Measurements from ENCODE around the gene GPR34.

GPR34 gene

DNA sequence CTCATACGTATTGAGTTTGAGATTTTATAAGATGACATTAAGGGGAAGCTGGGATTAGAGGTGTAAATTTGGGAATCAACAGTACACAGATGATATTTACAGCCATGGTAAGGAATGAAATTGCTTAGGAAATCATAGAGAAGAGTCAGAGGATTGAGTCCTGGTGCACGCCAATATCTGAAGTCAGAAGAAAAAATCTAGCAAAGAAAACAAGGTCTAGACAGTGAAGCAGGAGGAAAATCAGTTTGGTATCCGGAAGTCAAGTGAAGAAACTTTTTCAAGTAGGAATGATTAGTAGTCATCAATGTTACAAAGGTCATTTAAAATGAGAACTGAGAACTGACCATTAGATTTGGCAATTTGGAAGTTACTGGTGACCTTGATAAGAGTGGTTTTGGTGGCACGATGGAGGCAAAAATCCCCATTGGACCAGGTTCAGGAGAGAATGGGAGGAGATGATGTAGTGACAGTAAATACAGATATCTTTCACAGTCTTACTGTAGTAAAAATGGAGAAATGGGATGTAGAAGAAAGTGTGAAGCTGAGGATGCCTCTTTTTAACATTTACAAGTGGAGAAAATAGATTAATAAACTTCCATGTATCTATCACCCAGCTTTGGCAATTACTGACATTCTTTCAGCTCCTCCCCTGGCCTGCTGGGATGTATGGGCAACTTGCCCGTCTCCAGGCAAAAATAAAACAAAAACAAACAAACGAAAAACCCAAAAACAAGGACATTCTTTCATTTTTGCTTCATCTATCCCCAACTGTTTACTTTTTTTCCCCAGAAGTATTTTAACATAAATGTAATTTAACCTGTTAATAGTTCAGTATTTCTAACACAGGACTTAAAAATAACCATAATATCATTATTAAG, 11.4 kb upstream of the GPR34 start:
- no peak overlapping the region for H3K4me3 ChIP-seq (ENCODE audit: control insufficient read depth, low read depth, low read length)
- no peak for DNase-seq (ENCODE audit: low read depth)
- TF ChIP-seq, protein P1, sequence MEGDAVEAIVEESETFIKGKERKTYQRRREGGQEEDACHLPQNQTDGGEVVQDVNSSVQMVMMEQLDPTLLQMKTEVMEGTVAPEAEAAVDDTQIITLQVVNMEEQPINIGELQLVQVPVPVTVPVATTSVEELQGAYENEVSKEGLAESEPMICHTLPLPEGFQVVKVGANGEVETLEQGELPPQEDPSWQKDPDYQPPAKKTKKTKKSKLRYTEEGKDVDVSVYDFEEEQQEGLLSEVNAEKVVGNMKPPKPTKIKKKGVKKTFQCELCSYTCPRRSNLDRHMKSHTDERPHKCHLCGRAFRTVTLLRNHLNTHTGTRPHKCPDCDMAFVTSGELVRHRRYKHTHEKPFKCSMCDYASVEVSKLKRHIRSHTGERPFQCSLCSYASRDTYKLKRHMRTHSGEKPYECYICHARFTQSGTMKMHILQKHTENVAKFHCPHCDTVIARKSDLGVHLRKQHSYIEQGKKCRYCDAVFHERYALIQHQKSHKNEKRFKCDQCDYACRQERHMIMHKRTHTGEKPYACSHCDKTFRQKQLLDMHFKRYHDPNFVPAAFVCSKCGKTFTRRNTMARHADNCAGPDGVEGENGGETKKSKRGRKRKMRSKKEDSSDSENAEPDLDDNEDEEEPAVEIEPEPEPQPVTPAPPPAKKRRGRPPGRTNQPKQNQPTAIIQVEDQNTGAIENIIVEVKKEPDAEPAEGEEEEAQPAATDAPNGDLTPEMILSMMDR (IDR thresholded peaks at IDR 0.05; ENCODE audit: control insufficient read depth, insufficient read depth, low read depth, low read length, missing control alignments) = no peak

DNA sequence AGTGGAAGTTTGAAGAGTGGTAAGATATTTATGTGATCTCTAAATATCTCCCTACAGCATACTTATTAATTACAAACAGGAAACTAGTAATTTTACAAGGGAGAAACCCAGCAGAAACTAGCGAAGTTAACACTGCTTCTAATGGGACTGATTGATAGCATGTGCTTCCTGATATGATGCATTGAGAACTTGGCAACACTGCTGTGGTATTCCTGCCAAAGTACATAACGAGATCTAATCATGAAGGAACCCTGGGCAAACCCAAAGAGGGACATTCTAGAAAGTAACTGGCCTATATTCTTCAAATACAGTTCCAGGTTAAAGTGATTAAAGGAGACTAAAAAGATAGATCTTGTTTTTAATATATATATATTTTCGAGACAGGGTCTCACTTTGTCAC, 4.6 kb upstream of the GPR34 start:
- no peak for DNase-seq (ENCODE audit: low read depth)
- no peak overlapping the region for H3K4me3 ChIP-seq (ENCODE audit: control insufficient read depth, low read depth, low read length)
- TF ChIP-seq, protein P1 (IDR thresholded peaks at IDR 0.05; ENCODE audit: control insufficient read depth, insufficient read depth, low read depth, low read length, missing control alignments) = no peak

DNA sequence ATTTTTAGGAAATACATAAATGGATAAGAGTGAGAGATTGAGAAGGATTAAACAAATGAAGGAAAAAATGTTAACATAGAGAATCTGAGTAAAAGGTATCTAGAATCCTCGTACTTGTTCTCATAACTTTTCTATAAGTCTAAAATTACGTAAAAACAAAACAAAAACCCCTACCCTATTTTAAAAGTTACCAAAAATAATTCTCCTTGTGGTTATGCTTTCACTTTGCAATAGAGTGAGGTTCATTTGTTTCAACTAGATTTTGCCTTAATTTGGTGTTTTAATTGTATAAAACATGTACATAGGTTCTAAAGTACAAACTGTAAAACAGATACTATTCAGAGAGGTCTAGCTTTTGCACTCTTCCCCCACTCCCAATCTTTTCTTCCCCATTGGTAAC, 3.8 kb upstream of the GPR34 start:
- TF ChIP-seq, protein P1 (IDR thresholded peaks at IDR 0.05; ENCODE audit: control insufficient read depth, insufficient read depth, low read depth, low read length, missing control alignments) = no peak
- no peak for DNase-seq (ENCODE audit: low read depth)
- no peak overlapping the region for H3K4me3 ChIP-seq (ENCODE audit: control insufficient read depth, low read depth, low read length)

DNA sequence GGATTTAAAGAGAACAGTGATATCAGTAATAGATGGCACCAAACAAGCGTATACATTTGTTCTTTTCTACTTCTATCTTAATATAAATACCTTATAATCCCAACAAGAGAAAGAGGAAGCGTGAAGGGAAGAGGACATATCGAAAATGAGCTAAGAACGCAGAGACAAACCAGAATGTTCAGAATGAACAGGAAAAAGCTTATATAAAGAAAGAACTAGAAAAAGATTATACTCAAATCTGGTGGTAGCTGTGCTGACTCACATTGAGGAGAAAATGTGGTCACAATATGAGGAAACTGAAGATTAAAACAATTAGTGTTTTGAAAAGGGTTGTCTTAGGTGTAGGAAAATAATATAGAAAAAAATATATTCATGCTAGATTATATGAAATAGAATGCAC, 2.0 kb upstream of the GPR34 start:
- no peak for DNase-seq (ENCODE audit: low read depth)
- H3K4me3 ChIP-seq (ENCODE audit: control insufficient read depth, low read depth, low read length) = no peak overlapping the region
- TF ChIP-seq, protein P1 (IDR thresholded peaks at IDR 0.05; ENCODE audit: control insufficient read depth, insufficient read depth, low read depth, low read length, missing control alignments) = no peak

DNA sequence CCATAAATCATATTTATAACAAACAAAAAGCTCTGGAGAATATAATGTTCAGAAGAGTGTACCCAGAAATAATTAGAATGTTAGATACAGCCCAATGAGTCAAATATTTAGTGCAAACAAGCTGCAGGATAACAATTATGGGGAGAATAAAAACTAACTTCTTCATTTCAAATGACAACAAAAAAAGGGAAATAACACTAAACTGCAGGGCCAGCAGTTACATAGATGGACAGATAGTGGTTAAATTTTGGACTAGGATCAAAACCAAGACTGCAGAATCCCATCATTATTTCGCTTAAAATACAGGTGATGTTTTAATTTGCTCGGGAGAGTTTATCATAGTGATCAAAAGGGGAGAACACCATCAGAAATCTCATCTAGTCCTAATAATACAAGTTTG, 617 bp upstream of the GPR34 start:
- TF ChIP-seq, protein P1 (IDR thresholded peaks at IDR 0.05; ENCODE audit: control insufficient read depth, insufficient read depth, low read depth, low read length, missing control alignments) = no peak

DNA sequence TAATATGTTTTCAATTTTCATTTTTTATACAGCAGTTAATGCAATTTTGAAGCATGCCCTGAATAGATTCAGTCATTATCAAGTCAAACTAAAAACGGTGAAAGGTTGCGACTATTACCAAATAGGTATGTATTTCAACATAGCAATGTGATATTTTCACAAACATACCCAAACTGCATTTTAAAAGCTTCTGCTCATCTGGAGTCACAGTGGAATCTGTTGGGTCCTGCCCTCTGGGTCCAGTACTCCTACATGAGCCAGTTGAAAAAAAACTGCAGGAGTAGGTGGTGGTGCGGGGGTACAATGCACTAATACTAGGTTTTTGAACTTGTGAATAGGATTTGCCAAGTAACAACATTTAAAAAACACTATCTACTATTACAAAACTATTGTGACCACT, 938 bp downstream of the GPR34 start:
- no peak overlapping the region for H3K4me3 ChIP-seq (ENCODE audit: control insufficient read depth, low read depth, low read length)
- DNase-seq (ENCODE audit: low read depth) = no peak
- TF ChIP-seq, protein P1 (IDR thresholded peaks at IDR 0.05; ENCODE audit: control insufficient read depth, insufficient read depth, low read depth, low read length, missing control alignments) = no peak

More for the DNA sequence above, 617 bp upstream of the GPR34 start:
- no peak for DNase-seq (ENCODE audit: low read depth)
- no peak overlapping the region for H3K4me3 ChIP-seq (ENCODE audit: control insufficient read depth, low read depth, low read length)
